B cell (primary cell): Measurements from ENCODE around the gene OLFM3. TPM values are rescaled to one million over a fixed set of nuclear protein-coding genes. Genes with fewer than 3 reads are reported as not detected.

Source experiments
- ATAC-seq: fragments of 200-7000 bp; cut with Tn5 transposase; one replicate; pipeline ENCODE4 v1.10.0; 2021; ENCODE audit warnings: low read depth, mild to moderate bottlenecking, moderate number of reproducible peaks, moderate library complexity
- CTCF ChIA-PET: fragments of 350-600 bp; sonication (Branson Sonifier 250); formaldehyde crosslinking; loops from one replicate; lab custom pipeline; 2021; ENCODE audit warnings: antibody characterized with exemption, inconsistent platforms; lab: Charles Lee
- POLR2A ChIA-PET: fragments of 350-600 bp; sonication (Branson Sonifier 250); formaldehyde crosslinking; loops from one replicate; lab custom pipeline; 2021; ENCODE audit warnings: antibody characterized with exemption; lab: Charles Lee
- DNase-seq: peaks from one replicate; pipeline ENCODE4 v3.0.0; 2013
- H2AFZ ChIP-seq: 2 replicates; pipeline ENCODE4 v1.6.1; 2012; ENCODE audit warnings: mild to moderate bottlenecking, low read depth, low read length; ENCODE audit not compliant: insufficient read depth, poor library complexity, severe bottlenecking
- H3K27ac ChIP-seq, 2 donors: 1 replicate in 1 of 2; 2 replicates in 1 of 2; pipeline ENCODE4 v1.5.1; 2012 to 2013; ENCODE audit warnings: low read length in 2 of 2, mild to moderate bottlenecking in 2 of 2, moderate library complexity in 1 of 2
- H3K27me3 ChIP-seq, 4 experiments: fragments of 200-600 bp in 1 of 4; sonication (generic) in 1 of 4; replicated peaks in 1 of 4; 1 replicate in 2 of 4; 2 replicates in 2 of 4; pipeline versions ENCODE4 v1.6.1 to v1.7.0; 2013 to 2016; ENCODE audit warnings: low read length in 3 of 4, mild to moderate bottlenecking in 2 of 4, mixed read lengths in 1 of 4, moderate library complexity in 1 of 4; ENCODE audit not compliant: insufficient read depth in 4 of 4, control insufficient read depth in 3 of 4; ENCODE audit errors: control extremely low read depth in 1 of 4
- H3K36me3 ChIP-seq, 2 experiments: replicated peaks in 1 of 2; 1 replicate in 1 of 2; 2 replicates in 1 of 2; pipeline versions ENCODE4 v1.6.1 to v1.7.1; 2013; ENCODE audit warnings: low read length in 1 of 2; ENCODE audit not compliant: insufficient read depth in 2 of 2, control insufficient read depth in 1 of 2; ENCODE audit errors: control extremely low read depth in 1 of 2, extremely low read depth in 1 of 2
- H3K4me1 ChIP-seq, 2 donors: fragments of 200-600 bp in 1 of 2; sonication (generic) in 1 of 2; 1 replicate in 1 of 2; 2 replicates in 1 of 2; pipeline versions ENCODE4 v1.5.1 to v1.6.1; 2013 to 2017; ENCODE audit warnings: low read length in 2 of 2; ENCODE audit not compliant: control insufficient read depth in 2 of 2, insufficient read depth in 2 of 2
- H3K4me2 ChIP-seq: replicated peaks from 2 replicates; pipeline ENCODE3; 2012; ENCODE audit warnings: mild to moderate bottlenecking, low read depth, low read length; ENCODE audit not compliant: poor library complexity, severe bottlenecking
- H3K4me3 ChIP-seq, 5 experiments: fragments of 200-600 bp in 1 of 5; sonication (generic) in 1 of 5; 1 replicate in 3 of 5; 2 replicates in 2 of 5; pipeline versions ENCODE4 v1.5.1 to v1.7.0; 2011 to 2016; ENCODE audit warnings: low read length in 4 of 5, mild to moderate bottlenecking in 4 of 5, low read depth in 2 of 5, control low read depth in 1 of 5, moderate library complexity in 1 of 5; ENCODE audit not compliant: insufficient read depth in 1 of 5; ENCODE audit errors: control extremely low read depth in 1 of 5, extremely low read depth in 1 of 5
- H3K79me2 ChIP-seq: fragments of 200-600 bp; sonication (generic); one replicate; pipeline ENCODE4 v1.6.0; 2016; ENCODE audit warnings: low read length; ENCODE audit not compliant: control insufficient read depth, insufficient read depth
- H3K9ac ChIP-seq: fragments of 200-600 bp; sonication (generic); 2 replicates; pipeline ENCODE4 v1.6.1; 2017; ENCODE audit warnings: mild to moderate bottlenecking, low read length, moderate library complexity
- H3K9me3 ChIP-seq, 3 donors: one replicate each; pipeline versions ENCODE4 v1.6.1 to v1.7.1; 2013; ENCODE audit warnings: low read length in 2 of 3; ENCODE audit not compliant: control insufficient read depth in 2 of 3, insufficient read depth in 1 of 3; ENCODE audit errors: control extremely low read depth in 1 of 3
- H4K20me1 ChIP-seq: 2 replicates; pipeline ENCODE4 v1.6.0; 2012; ENCODE audit warnings: mild to moderate bottlenecking, low read length; ENCODE audit not compliant: insufficient read depth, control insufficient read depth, poor library complexity, severe bottlenecking
- H3K27ac Mint-ChIP-seq: one replicate; pipeline ENCODE4 v1.8.0; 2021; ENCODE audit warnings: mixed read lengths
- H3K27me3 Mint-ChIP-seq: one replicate; pipeline ENCODE4 v1.8.0; 2021; ENCODE audit warnings: mixed read lengths
- H3K4me1 Mint-ChIP-seq: one replicate; pipeline ENCODE4 v1.8.0; 2021; ENCODE audit warnings: mixed read lengths
- H3K4me3 Mint-ChIP-seq: one replicate; pipeline ENCODE4 v1.8.0; 2021; ENCODE audit warnings: mixed read lengths
- H3K9me3 Mint-ChIP-seq: one replicate; pipeline ENCODE4 v1.8.0; 2022; ENCODE audit warnings: mixed read lengths; ENCODE audit not compliant: insufficient read depth
- CTCF ChIP-seq: fragments of 200-600 bp; IDR thresholded peaks from one replicate; pipeline ENCODE4 v1.8.0; 2022; ENCODE audit warnings: antibody characterized with exemption, mild to moderate bottlenecking
- EZH2 ChIP-seq: IDR thresholded peaks from 2 replicates; pipeline ENCODE4 v1.6.1; 2012; ENCODE audit warnings: borderline replicate concordance, low read depth, mild to moderate bottlenecking, moderate library complexity, low read length; ENCODE audit not compliant: insufficient read depth, poor library complexity, severe bottlenecking
- WGBS: methylation state at CpG from one replicate; pipeline ENCODE4 v1.1.5; 2013; ENCODE audit warnings: missing lambda C conversion rate; ENCODE audit not compliant: insufficient coverage; 5-methylcytosine and 5-hydroxymethylcytosine counted together
- intact Hi-C: fragments of 100-400 bp; cut with micrococcal nuclease; formaldehyde crosslinking; loops from one replicate; pipeline ENCODE4 v1.10.0; 2022
- polyA plus RNA-seq: library from polyadenylated mRNA; depleted of rRNA; stranded (reverse); fragments of >200 nt; gene quantifications from 2 replicates; pipeline ENCODE4 v1.2.3, GENCODE V29; 2012
- total RNA-seq, 2 donors: library from RNA; stranded (reverse); fragments of 120-200 nt in 1 of 2; gene quantifications; 1 replicate in 1 of 2; 2 replicates in 1 of 2; pipeline versions ENCODE4 v1.2.3 to v1.2.4, GENCODE V29; 2013 to 2022

Gene OLFM3
- total and polyA plus RNA-seq, 2 donors (not counting 1 experiment from before 2014, with no cell fraction given): not detected

DNA sequence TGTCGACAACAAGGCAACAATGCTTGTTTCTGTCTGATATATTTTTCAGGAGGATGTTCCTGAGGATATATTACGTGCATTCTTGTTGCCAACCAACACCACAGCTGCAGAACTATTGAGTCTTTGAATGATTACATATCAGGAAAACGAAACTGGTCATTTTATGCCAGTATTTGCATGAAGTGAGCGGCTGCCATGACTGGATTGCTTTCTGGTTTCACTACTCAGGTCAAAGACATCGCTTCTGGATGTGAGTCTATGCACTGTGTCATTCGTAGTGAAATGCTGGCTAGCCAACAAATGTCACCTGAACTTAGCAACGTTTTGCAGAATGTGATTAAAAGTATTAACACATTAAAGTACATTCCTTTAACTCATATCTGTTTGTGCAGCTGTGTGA lies 35.8 kb upstream of the OLFM3 start:
- Mint-ChIP-seq H3K4me1 (no peaks in the 10 kb centered on the region), H3K4me3 (no peak overlapping the region), H3K27me3 (no peaks in the 10 kb centered on the region), H3K9me3 (no peaks in the 10 kb centered on the region), H3K27ac (no peak overlapping the region)
- ATAC-seq: no peak
- no peaks in the 10 kb centered on the region for H3K36me3 ChIP-seq
- no peak overlapping the region for H2AFZ ChIP-seq
- no peak for DNase-seq
- H3K27ac ChIP-seq: no peak overlapping the region
- no peak overlapping the region for H3K4me3 ChIP-seq
- H3K9me3 ChIP-seq: no peaks in the 10 kb centered on the region
- no peak overlapping the region for H3K9ac ChIP-seq
- no peaks in the 10 kb centered on the region for H4K20me1 ChIP-seq
- no peaks in the 10 kb centered on the region for H3K79me2 ChIP-seq
- H3K4me1 ChIP-seq: no peaks in the 10 kb centered on the region
- CTCF ChIA-PET: no interaction called here
- POLR2A ChIA-PET: no interaction called here
- H3K4me2 ChIP-seq: no peak overlapping the region
- intact Hi-C loops: no loop called here
- no peak for TF ChIP-seq CTCF
- no peak for TF ChIP-seq EZH2
- WGBS: 88% methylated on average over 3 of the region's 7 CpGs
- no peaks in the 10 kb centered on the region for H3K27me3 ChIP-seq

- intact Hi-C loops: no loop called here
- TF ChIP-seq CTCF (no peak), EZH2 (no peak)
- Mint-ChIP-seq H3K27ac (no peak overlapping the region), H3K9me3 (peaks cover 2% of the 10 kb centered on the region), H3K4me3 (no peak overlapping the region), H3K27me3 (no peaks in the 10 kb centered on the region), H3K4me1 (no peaks in the 10 kb centered on the region)
- H3K4me3 ChIP-seq: no peak overlapping the region
- no peaks in the 10 kb centered on the region for H4K20me1 ChIP-seq
- no peaks in the 10 kb centered on the region for H3K27me3 ChIP-seq
- no peaks in the 10 kb centered on the region for H3K4me1 ChIP-seq
- ChIA-PET POLR2A (no interaction called here), CTCF (no interaction called here)
- DNase-seq: no peak
- H3K4me2 ChIP-seq: no peak overlapping the region
- no peak overlapping the region for H2AFZ ChIP-seq
- H3K27ac ChIP-seq: no peak overlapping the region
- ATAC-seq: no peak
- no peak overlapping the region for H3K9ac ChIP-seq
- no peaks in the 10 kb centered on the region for H3K36me3 ChIP-seq
- no peaks in the 10 kb centered on the region for H3K79me2 ChIP-seq
- H3K9me3 ChIP-seq: peaks cover 0 to 2% (median 0%) of the 10 kb centered on the region in 3 donors
Observed at GRCh38 chr1:102019530-102019929, 22.8 kb upstream of the OLFM3 start.
